ENCODE results near the gene GALNTL6.

The GALNTL6 gene

DNA sequence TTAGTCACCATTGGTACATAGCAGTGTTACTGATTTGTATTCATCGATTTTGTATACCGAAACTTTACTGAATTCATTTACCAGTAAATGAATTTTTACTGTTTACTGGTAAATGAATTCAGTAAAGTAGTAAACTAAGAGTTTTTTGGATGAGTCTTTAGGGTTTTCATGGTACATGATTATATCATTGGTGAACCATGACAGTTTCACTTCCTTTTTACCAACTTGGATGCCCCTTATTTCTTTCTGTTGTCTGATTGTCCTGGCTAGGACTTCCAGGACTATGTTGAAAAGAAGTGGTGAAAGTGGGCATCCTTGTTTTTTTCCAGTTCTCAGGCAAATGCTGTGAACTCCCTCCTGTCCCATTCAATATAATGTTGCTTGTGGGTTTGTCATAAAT is 494.9 kb downstream of the GALNTL6 start:
- no peak for TF ChIP-seq SPI1 (IDR thresholded peaks at IDR 0.05; ENCODE audit: borderline replicate concordance, low read depth)
- TF ChIP-seq, protein P1, sequence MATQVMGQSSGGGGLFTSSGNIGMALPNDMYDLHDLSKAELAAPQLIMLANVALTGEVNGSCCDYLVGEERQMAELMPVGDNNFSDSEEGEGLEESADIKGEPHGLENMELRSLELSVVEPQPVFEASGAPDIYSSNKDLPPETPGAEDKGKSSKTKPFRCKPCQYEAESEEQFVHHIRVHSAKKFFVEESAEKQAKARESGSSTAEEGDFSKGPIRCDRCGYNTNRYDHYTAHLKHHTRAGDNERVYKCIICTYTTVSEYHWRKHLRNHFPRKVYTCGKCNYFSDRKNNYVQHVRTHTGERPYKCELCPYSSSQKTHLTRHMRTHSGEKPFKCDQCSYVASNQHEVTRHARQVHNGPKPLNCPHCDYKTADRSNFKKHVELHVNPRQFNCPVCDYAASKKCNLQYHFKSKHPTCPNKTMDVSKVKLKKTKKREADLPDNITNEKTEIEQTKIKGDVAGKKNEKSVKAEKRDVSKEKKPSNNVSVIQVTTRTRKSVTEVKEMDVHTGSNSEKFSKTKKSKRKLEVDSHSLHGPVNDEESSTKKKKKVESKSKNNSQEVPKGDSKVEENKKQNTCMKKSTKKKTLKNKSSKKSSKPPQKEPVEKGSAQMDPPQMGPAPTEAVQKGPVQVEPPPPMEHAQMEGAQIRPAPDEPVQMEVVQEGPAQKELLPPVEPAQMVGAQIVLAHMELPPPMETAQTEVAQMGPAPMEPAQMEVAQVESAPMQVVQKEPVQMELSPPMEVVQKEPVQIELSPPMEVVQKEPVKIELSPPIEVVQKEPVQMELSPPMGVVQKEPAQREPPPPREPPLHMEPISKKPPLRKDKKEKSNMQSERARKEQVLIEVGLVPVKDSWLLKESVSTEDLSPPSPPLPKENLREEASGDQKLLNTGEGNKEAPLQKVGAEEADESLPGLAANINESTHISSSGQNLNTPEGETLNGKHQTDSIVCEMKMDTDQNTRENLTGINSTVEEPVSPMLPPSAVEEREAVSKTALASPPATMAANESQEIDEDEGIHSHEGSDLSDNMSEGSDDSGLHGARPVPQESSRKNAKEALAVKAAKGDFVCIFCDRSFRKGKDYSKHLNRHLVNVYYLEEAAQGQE (IDR thresholded peaks at IDR 0.05; ENCODE audit: insufficient replicate concordance, low read depth), result no peak
- TF ChIP-seq, protein P2, sequence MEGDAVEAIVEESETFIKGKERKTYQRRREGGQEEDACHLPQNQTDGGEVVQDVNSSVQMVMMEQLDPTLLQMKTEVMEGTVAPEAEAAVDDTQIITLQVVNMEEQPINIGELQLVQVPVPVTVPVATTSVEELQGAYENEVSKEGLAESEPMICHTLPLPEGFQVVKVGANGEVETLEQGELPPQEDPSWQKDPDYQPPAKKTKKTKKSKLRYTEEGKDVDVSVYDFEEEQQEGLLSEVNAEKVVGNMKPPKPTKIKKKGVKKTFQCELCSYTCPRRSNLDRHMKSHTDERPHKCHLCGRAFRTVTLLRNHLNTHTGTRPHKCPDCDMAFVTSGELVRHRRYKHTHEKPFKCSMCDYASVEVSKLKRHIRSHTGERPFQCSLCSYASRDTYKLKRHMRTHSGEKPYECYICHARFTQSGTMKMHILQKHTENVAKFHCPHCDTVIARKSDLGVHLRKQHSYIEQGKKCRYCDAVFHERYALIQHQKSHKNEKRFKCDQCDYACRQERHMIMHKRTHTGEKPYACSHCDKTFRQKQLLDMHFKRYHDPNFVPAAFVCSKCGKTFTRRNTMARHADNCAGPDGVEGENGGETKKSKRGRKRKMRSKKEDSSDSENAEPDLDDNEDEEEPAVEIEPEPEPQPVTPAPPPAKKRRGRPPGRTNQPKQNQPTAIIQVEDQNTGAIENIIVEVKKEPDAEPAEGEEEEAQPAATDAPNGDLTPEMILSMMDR (IDR thresholded peaks at IDR 0.05; ENCODE audit: insufficient read depth, low read length), result no peak
- no peak for TF ChIP-seq POLR2AphosphoS5 (IDR thresholded peaks at IDR 0.05; ENCODE audit: low read depth)
- no peak for TF ChIP-seq GABPA (IDR thresholded peaks at IDR 0.05; ENCODE audit: low read depth)
- H3K4me3 ChIP-seq (replicated peaks; ENCODE audit: insufficient read depth, low read length), result no peak overlapping the region
- no peak overlapping the region for H3K27ac ChIP-seq (replicated peaks)
- H3K27me3 ChIP-seq (ENCODE audit: insufficient read depth, poor library complexity, severe bottlenecking), result no peaks in the 10 kb centered on the region
- DNase-seq (ENCODE audit: low read depth in 1 of 2, low spot score in 1 of 2), result no peak

DNA sequence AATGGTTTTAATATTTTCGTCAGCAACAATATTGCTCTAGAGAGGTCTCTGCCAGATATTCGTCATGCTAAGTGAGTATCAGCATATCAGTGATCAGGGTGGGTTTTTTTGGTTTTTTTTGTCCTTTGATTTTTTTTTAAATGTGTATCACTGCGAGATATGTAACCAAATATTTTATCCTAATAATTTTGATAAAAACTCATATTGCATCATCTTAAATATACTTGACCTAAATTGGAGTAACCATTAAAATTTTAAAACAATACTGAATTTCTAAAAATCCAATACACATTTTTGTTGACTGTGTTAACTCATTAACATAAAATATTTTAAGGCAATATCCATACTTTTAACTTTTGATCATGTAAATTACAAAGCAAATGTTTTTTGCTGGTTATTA is 498.5 kb downstream of the GALNTL6 start:
- Histone ChIP-seq H3K27me3 (ENCODE audit: insufficient read depth, poor library complexity, severe bottlenecking) (no peaks in the 10 kb centered on the region), H3K27ac (replicated peaks) (no peak overlapping the region), H3K4me3 (replicated peaks; ENCODE audit: insufficient read depth, low read length) (no peak overlapping the region)
- no peak for DNase-seq (ENCODE audit: low read depth in 1 of 2, low spot score in 1 of 2)
- no peak for TF ChIP-seq POLR2AphosphoS5 (IDR thresholded peaks at IDR 0.05; ENCODE audit: low read depth)
- no peak for TF ChIP-seq GABPA (IDR thresholded peaks at IDR 0.05; ENCODE audit: low read depth)
- no peak for TF ChIP-seq SPI1 (IDR thresholded peaks at IDR 0.05; ENCODE audit: borderline replicate concordance, low read depth)
- TF ChIP-seq, protein P1 (IDR thresholded peaks at IDR 0.05; ENCODE audit: insufficient replicate concordance, low read depth), result no peak
- TF ChIP-seq, protein P2 (IDR thresholded peaks at IDR 0.05; ENCODE audit: insufficient read depth, low read length), result no peak

DNA sequence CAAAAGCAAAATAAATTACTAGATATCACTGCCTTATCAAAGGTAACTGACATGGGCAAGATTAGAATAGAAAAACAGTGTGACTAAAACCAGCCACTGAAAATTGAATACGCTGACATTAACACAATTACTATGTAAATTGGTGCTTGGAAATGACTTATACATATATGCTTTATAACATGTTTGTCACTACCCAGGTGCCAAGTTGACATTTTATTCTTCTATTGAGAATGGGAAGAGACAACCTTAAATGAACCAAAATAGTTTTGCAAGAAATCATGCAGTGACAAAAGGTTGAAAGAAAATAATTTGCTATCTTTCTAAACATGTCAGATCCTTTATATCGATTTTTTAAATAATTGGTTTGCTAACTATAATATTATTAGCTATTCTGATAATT is 510.1 kb downstream of the GALNTL6 start:
- Histone ChIP-seq H3K4me3 (replicated peaks; ENCODE audit: insufficient read depth, low read length) (no peak overlapping the region), H3K27me3 (ENCODE audit: insufficient read depth, poor library complexity, severe bottlenecking) (no peaks in the 10 kb centered on the region), H3K27ac (replicated peaks) (no peak overlapping the region)
- TF ChIP-seq GABPA (IDR thresholded peaks at IDR 0.05; ENCODE audit: low read depth) (no peak), SPI1 (IDR thresholded peaks at IDR 0.05; ENCODE audit: borderline replicate concordance, low read depth) (no peak), POLR2AphosphoS5 (IDR thresholded peaks at IDR 0.05; ENCODE audit: low read depth) (no peak)
- TF ChIP-seq, protein P2 (IDR thresholded peaks at IDR 0.05; ENCODE audit: insufficient read depth, low read length), result no peak
- TF ChIP-seq, protein P1 (IDR thresholded peaks at IDR 0.05; ENCODE audit: insufficient replicate concordance, low read depth), result no peak
- DNase-seq (ENCODE audit: low read depth in 1 of 2, low spot score in 1 of 2), result no peak

All from HL-60 (cell line).